ENCODE measurements around the gene AADACL4.

- TF ChIP-seq, protein P1, sequence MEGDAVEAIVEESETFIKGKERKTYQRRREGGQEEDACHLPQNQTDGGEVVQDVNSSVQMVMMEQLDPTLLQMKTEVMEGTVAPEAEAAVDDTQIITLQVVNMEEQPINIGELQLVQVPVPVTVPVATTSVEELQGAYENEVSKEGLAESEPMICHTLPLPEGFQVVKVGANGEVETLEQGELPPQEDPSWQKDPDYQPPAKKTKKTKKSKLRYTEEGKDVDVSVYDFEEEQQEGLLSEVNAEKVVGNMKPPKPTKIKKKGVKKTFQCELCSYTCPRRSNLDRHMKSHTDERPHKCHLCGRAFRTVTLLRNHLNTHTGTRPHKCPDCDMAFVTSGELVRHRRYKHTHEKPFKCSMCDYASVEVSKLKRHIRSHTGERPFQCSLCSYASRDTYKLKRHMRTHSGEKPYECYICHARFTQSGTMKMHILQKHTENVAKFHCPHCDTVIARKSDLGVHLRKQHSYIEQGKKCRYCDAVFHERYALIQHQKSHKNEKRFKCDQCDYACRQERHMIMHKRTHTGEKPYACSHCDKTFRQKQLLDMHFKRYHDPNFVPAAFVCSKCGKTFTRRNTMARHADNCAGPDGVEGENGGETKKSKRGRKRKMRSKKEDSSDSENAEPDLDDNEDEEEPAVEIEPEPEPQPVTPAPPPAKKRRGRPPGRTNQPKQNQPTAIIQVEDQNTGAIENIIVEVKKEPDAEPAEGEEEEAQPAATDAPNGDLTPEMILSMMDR (IDR thresholded peaks at IDR 0.05; ENCODE audit: low read depth, low read length): no peak
- TF ChIP-seq POLR2A (IDR thresholded peaks at IDR 0.05; ENCODE audit: extremely low read depth, insufficient read length): no peak
- TF ChIP-seq MYC (IDR thresholded peaks at IDR 0.05; ENCODE audit: low read depth, low read length): no peak
- TF ChIP-seq, protein P2, sequence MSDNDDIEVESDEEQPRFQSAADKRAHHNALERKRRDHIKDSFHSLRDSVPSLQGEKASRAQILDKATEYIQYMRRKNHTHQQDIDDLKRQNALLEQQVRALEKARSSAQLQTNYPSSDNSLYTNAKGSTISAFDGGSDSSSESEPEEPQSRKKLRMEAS (IDR thresholded peaks at IDR 0.05; ENCODE audit: low read depth, low read length): no peak
These were observed 7.6 kb upstream of the AADACL4 start for GRCh38 chr1:12636098-12636950.
